Activated T-cell treated with anti-CD3 and anti-CD28 coated beads for 24 hours (primary cell): ENCODE measurements around the gene ARRB1.
"Not testable (repeated sequence)": the region's sequence is repeated elsewhere in the genome, so short reads cannot be mapped to it uniquely, and the experiment has no call there.

ENCODE experiments used
- DNase-seq: peaks from one replicate; pipeline ENCODE4 v3.0.0-alpha.2; 2020; ENCODE audit warnings: low read depth

Gene ARRB1

GRCh38 chr11:75371949-75372876, 20.8 kb upstream of the ARRB1 start:
- DNase-seq, result no peak

GRCh38 chr11:75369560-75370255, 18.2 kb upstream of the ARRB1 start:
- DNase-seq, result no peak

DNA sequence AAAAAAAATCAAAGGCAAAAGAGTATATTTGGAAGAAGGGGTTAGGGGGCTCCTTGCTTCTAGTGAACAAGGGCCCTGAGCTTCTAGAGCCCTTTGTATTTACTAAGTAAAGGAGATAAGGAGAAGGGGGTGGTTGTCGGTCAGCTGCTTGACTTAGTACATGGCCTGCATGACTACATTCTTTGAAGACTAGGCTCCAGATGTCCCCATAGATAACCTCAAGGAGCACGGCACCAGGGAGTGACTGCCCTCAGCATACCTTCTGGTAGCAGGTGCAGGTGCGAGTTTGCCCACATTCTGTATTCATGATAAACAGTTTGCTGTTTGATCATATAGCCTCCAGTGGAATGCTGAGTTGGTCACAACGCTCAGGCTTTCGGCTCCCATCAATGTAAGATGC, 15.4 kb upstream of the ARRB1 start:
- DNase-seq, result not testable (repeated sequence)

DNA sequence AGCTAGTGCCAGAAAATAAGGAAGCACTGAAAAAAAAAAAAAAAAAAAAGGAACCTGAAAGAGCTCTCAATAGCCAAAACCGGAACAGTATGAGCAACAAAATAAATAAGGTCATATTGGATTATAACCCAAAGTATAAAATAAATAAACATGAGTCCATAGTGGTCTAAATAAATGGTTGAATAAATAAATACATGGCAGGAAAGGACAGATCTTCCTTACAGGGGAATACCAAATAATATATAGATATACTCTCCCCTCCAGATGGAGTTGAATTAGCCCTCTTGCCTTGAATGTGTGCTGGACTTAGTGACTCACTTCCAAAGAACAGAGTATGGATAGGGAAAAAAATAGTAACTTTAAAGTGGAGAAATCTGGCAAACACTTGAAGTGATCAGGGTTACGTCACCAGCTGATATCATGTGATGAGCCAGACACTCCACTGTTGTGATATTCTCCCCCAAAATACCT, 14.3 kb upstream of the ARRB1 start:
- no peak for DNase-seq

GRCh38 chr11:75362285-75362684, 10.8 kb upstream of the ARRB1 start:
- DNase-seq, result not testable (repeated sequence)

- DNase-seq, result no peak
Observed at GRCh38 chr11:75356613-75357012, 5.2 kb upstream of the ARRB1 start.

- DNase-seq, result no peak
Observed at GRCh38 chr11:75355051-75355450, 3.6 kb upstream of the ARRB1 start.

GRCh38 chr11:75352588-75353206, 1.2 kb upstream of the ARRB1 start:
- no peak for DNase-seq

DNA sequence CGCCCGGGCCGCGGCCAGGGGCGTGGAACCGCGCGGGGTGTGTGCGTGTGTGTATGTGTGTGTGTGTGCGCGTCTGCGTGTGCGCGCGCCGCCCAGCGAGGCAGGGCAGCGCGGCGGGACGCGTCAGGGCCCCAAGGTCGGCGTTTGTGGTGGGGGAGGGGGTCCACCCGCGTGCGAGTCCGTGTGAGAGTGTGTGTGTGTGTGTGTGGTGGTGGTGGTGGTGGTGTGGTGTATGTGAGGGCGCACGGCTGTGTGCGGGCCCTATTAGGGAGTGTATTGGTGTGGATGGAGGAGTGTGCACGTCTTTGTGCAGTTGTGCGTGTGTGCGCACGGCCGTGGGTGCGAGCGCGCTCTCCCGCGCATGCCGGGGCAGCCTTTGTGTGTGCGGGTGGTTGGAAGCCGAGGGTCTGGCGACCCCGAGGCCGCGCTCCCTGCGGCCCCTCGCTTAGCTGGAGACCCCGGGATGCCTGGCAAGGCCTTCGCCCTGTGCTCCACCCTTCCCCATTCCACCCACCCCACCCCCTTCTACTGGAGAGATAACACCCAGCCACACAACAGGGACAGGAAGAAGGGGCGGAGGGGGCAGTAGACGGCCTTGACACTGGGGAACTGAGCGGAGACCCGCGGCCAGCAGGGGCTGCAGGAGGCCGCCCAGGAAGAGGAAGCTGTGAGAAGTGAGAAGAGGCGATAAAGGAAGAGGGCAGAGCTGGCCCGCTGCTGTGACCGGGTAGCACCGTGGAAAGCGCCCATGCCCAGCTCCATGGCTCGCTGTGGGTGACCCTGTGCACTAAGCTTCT, 528 bp upstream of the ARRB1 start:
- no peak for DNase-seq

- no peak for DNase-seq
Observed at GRCh38 chr11:75350743-75351540, 519 bp downstream of the ARRB1 start.

DNA sequence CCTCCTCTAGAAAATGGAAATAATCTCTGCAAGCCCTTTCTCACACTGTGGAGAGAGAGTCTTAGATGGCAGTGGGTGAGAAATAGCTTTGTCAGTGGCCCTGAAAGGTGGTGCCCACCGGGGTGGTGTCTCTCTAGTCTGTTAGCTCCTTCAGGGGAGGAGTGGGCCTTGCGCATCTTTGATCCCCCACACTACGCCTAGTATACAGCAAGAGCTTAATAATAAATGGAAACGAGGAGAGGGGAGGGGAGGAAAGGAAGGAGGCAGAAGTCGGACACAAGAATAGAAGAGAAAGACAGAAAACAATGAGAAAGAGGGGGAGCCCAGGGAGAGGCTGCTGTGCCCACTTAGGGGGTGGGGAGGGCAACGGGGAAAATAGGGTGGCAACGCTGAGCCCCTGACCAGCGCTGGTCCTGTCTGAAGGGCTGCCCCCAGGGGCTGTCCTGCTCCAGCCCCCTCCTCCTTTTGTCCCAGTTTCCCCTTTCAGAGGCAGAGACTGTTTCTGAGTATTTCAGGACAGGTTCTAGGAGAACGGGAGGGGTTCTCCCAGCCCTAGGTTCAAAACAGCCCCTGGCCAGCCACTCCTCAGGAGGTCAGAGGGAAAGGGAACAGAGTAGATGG, 1.2 kb downstream of the ARRB1 start:
- no peak for DNase-seq

- no peak for DNase-seq
Observed at GRCh38 chr11:75349521-75350116, 1.8 kb downstream of the ARRB1 start.

GRCh38 chr11:75347781-75348566, 3.5 kb downstream of the ARRB1 start:
- no peak for DNase-seq

DNA sequence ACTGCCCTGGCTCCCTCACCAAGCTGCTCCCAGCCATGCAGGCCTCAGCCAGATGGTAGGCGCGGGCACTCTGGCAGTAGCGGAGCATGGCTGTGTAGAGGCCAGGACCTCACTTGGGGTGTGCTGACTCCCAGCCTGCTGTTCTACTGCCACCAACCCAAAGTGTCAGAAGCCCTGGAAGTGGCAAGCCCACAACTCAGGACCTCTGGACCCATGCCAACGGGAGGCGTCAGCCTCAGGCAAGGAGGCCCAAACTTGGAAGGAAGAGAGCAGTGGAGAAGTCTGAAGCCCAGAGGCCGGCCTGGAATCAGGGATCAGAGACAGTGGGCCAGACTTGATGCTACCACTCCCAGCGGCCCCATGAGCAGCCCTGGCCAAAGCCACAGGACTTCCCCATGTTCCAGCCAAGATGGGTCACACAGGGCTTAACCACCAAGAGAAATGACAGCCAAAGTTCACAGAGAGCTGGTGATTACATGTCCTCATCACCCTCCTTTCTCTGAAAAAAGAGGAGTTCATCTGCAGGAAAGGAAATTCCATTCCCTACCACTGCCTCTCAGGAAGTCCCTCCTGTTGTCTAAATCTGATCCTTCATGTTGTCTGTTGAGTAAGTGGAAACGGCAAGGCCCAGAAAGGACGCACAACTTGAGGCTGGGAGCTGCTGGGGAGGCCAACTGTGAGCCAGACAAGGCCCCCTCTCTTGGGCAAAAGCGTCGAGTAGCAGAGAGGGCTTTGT, 4.4 kb downstream of the ARRB1 start:
- no peak for DNase-seq

DNA sequence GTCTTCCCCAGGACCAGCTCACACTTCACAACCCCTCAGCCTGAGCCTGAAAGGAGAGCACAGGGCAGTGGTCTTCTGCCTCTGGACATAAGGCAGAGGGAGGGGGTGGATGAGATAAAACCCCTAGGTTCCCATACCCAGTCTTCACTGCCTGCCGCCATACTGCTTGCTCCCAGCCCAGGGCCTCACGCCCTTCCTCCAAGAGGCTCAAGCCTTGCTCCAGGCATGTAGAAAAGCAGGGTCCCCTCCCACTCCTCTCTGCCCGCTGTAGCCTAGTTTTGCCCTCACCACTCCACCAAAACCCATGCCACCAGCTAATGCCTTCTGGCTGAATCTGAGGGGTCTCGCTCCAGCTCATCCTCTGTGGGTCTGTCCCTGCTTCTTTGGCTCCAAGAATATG, 5.2 kb downstream of the ARRB1 start:
- DNase-seq, result no peak

GRCh38 chr11:75345455-75346160, 5.9 kb downstream of the ARRB1 start:
- DNase-seq, result no peak

- no peak for DNase-seq
Observed at GRCh38 chr11:75344761-75345454, 6.6 kb downstream of the ARRB1 start.
